Caco-2 (cell line): ENCODE data around the gene ADNP. TPM values are rescaled to one million over a fixed set of nuclear protein-coding genes. Genes with fewer than 3 reads are reported as not detected.

ENCODE experiments used
- BruUV-seq: library from RNA; stranded (reverse); fragments of 400-500 nt; replicated peaks from 2 replicates; lab custom pipeline; 2021; lab: Mats Ljungman, UMichigan
- CTCF ChIA-PET: fragments of 300-600 bp; sonication (Branson Sonifier 250); formaldehyde crosslinking; loops from one replicate; lab custom pipeline; 2022; ENCODE audit warnings: antibody characterized with exemption; lab: Charles Lee
- POLR2A ChIA-PET: fragments of 300-600 bp; sonication (Branson Sonifier 250); formaldehyde crosslinking; loops from one replicate; lab custom pipeline; 2022; ENCODE audit warnings: antibody characterized with exemption; lab: Charles Lee
- DNase-seq, 2 experiments: peaks; one replicate each; pipeline versions ENCODE4 v3.0.0 to v3.0.0-alpha.2; 2020 to 2022
- H3K27me3 ChIP-seq: replicated peaks from 2 replicates; pipeline ENCODE4 v1.6.0; 2011; ENCODE audit warnings: low read length; ENCODE audit not compliant: control insufficient read depth, insufficient read depth
- H3K36me3 ChIP-seq: 2 replicates; pipeline ENCODE4 v1.5.1; 2011; ENCODE audit warnings: low read length; ENCODE audit not compliant: control insufficient read depth, insufficient read depth
- H3K4me1 ChIP-seq: fragments of 250-450 bp; sonication (Bioruptor Pico); 2 replicates; pipeline ENCODE4 v1.5.1; 2020; ENCODE audit warnings: mild to moderate bottlenecking
- H3K4me3 ChIP-seq: 2 replicates; pipeline ENCODE4 v1.5.1; 2011; ENCODE audit warnings: low read depth, mild to moderate bottlenecking, control low read depth, low read length
- H3K9me3 ChIP-seq: fragments of 250-450 bp; sonication (Bioruptor Pico); 2 replicates; pipeline ENCODE4 v1.5.1; 2020; ENCODE audit warnings: mild to moderate bottlenecking, moderate library complexity
- H3K27ac Mint-ChIP-seq: one replicate; pipeline ENCODE4 v1.8.0; 2022; ENCODE audit warnings: mixed read lengths; ENCODE audit not compliant: unreplicated experiment
- H3K27me3 Mint-ChIP-seq: one replicate; pipeline ENCODE4 v1.8.0; 2022; ENCODE audit warnings: mixed read lengths; ENCODE audit not compliant: insufficient read depth, unreplicated experiment
- H3K36me3 Mint-ChIP-seq: one replicate; pipeline ENCODE4 v1.8.0; 2022; ENCODE audit warnings: mild to moderate bottlenecking, mixed read lengths; ENCODE audit not compliant: insufficient read depth, unreplicated experiment
- H3K4me1 Mint-ChIP-seq: one replicate; pipeline ENCODE4 v1.8.0; 2022; ENCODE audit warnings: low read depth, mixed read lengths; ENCODE audit not compliant: unreplicated experiment
- H3K4me3 Mint-ChIP-seq: one replicate; pipeline ENCODE4 v1.8.0; 2022; ENCODE audit warnings: mild to moderate bottlenecking, moderate library complexity, mixed read lengths; ENCODE audit not compliant: unreplicated experiment
- H3K9me3 Mint-ChIP-seq: one replicate; pipeline ENCODE4 v1.8.0; 2022; ENCODE audit warnings: mixed read lengths; ENCODE audit not compliant: unreplicated experiment
- intact Hi-C: fragments of 100-400 bp; cut with micrococcal nuclease; formaldehyde crosslinking; loops from one replicate; pipeline ENCODE4 v1.10.0; 2022; ENCODE audit not compliant: unreplicated experiment
- total RNA-seq: library from RNA; stranded (reverse); gene quantifications from 2 replicates; pipeline ENCODE4 v1.2.3, GENCODE V29; 2022
- TF ChIP-seq, protein P1 (sequence below), 2 experiments: fragments of 200-600 bp in 1 of 2; IDR thresholded peaks; 1 replicate in 1 of 2; 2 replicates in 1 of 2; pipeline versions ENCODE4 v1.5.1 to v1.8.0; 2011 to 2022; ENCODE audit warnings: antibody characterized with exemption in 1 of 2, control low read depth in 1 of 2, inconsistent platforms in 1 of 2, low read depth in 1 of 2, low read length in 1 of 2, mild to moderate bottlenecking in 1 of 2, moderate library complexity in 1 of 2; ENCODE audit not compliant: insufficient read depth in 1 of 2, severe bottlenecking in 1 of 2, unreplicated experiment in 1 of 2

Gene ADNP
- total RNA-seq, 1 experiment from 2014 or later = 154 TPM

DNA sequence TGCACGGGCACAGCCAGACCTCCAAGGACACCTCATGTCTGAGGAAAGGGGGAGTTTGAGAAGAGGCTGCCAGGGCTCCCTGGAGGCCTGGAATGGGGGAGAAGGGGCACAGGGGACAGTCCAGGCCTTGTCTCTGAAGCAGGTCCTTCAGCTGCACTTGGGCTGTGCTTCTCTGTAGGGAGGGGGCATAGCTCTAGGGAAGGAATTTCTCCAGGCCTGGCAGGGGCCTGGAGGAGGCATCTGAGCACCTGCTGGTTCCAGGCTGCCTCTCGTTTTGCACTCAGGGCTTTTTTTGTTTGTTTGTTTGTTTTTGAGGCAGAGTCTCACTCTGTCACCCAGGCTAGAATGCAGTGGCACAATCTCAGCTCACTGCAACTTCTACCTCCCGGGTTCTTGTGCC is 68.7 kb downstream of the ADNP start:
- Mint-ChIP-seq H3K4me3 (no peak overlapping the region), H3K27ac (no peak overlapping the region), H3K27me3 (no peaks in the 10 kb centered on the region), H3K36me3 (peaks cover 6% of the 10 kb centered on the region), H3K9me3 (no peaks in the 10 kb centered on the region), H3K4me1 (no peaks in the 10 kb centered on the region)
- intact Hi-C loops = no loop called here
- CTCF ChIA-PET = interaction anchor here (0.7 kb wide), 2 partner anchors 237 to 285 kb away, joined by 4 to 7 read pairs; no protein-coding TSS in a partner anchor
- no peaks in the 10 kb centered on the region for H3K9me3 ChIP-seq
- no peaks in the 10 kb centered on the region for H3K27me3 ChIP-seq
- H3K4me1 ChIP-seq = no peaks in the 10 kb centered on the region
- TF ChIP-seq, protein P1, sequence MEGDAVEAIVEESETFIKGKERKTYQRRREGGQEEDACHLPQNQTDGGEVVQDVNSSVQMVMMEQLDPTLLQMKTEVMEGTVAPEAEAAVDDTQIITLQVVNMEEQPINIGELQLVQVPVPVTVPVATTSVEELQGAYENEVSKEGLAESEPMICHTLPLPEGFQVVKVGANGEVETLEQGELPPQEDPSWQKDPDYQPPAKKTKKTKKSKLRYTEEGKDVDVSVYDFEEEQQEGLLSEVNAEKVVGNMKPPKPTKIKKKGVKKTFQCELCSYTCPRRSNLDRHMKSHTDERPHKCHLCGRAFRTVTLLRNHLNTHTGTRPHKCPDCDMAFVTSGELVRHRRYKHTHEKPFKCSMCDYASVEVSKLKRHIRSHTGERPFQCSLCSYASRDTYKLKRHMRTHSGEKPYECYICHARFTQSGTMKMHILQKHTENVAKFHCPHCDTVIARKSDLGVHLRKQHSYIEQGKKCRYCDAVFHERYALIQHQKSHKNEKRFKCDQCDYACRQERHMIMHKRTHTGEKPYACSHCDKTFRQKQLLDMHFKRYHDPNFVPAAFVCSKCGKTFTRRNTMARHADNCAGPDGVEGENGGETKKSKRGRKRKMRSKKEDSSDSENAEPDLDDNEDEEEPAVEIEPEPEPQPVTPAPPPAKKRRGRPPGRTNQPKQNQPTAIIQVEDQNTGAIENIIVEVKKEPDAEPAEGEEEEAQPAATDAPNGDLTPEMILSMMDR (IDR thresholded peaks at IDR 0.05; ENCODE audit: insufficient read depth in 1 of 2, low read depth in 1 of 2, low read length in 1 of 2, severe bottlenecking in 1 of 2, unreplicated experiment in 1 of 2) = no peak
- no peak overlapping the region for H3K4me3 ChIP-seq
- POLR2A ChIA-PET = no interaction called here
- no peaks in the 10 kb centered on the region for H3K36me3 ChIP-seq
- BruUV-seq = no TSS peak
- no peak for DNase-seq

DNA sequence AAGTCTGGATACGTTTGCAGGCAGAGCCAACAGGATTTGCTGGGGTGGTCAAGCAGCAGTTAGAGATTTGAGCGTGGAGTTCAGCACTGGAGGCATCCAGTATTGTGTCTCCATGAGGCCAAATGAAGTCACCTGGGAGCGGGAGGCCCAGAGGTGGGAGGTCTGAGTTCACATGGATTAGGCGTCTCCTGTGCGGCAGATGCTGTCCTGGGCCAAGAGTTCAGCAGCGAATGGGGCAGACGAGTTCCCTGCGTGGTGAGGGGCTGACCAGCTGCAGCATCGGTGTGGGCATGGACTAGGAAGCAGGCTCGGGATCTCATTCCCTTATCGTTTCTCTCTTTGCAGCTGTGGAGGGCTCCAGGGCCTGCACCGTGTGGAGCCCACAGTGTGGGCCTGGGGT is 70.2 kb downstream of the ADNP start:
- no peak overlapping the region for H3K4me3 ChIP-seq
- TF ChIP-seq, protein P1 (IDR thresholded peaks at IDR 0.05; ENCODE audit: insufficient read depth in 1 of 2, low read depth in 1 of 2, low read length in 1 of 2, severe bottlenecking in 1 of 2, unreplicated experiment in 1 of 2) = no peak
- no peak for DNase-seq
- intact Hi-C loops = no loop called here
- BruUV-seq = no TSS peak
- peaks cover 6% of the 10 kb centered on the region for H3K4me1 Mint-ChIP-seq
- H3K36me3 ChIP-seq = no peaks in the 10 kb centered on the region
- H3K9me3 Mint-ChIP-seq = no peaks in the 10 kb centered on the region
- no peak overlapping the region for H3K27ac Mint-ChIP-seq
- peaks cover 7% of the 10 kb centered on the region for H3K4me1 ChIP-seq
- ChIA-PET POLR2A (no interaction called here), CTCF (no interaction called here)
- H3K27me3 ChIP-seq = no peaks in the 10 kb centered on the region
- H3K27me3 Mint-ChIP-seq = no peaks in the 10 kb centered on the region
- no peak overlapping the region for H3K4me3 Mint-ChIP-seq
- no peaks in the 10 kb centered on the region for H3K9me3 ChIP-seq
- peaks cover 6% of the 10 kb centered on the region for H3K36me3 Mint-ChIP-seq

DNA sequence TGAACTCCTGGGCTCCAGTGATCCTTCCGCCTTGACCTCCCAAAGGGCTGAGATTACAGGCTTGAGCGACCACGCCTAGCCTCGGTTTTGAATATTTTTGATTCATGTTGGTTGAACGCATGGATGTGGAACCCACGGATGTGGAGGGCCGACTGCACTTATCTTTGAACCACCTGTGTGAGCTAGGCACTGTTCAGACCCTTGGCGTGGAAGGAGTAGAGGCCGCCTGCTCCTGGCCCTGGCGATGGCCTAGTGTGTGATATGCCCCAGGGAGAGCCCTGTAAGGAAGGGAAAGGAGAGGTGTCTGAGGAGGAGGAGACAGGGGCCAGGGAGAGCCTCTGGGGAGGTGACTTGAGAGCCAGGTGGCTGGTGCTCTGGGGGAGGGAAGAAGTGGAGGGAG is 72.1 kb downstream of the ADNP start:
- H3K9me3 ChIP-seq = no peaks in the 10 kb centered on the region

More for the DNA sequence above, 72.1 kb downstream of the ADNP start:
- ChIA-PET CTCF (interaction anchor here (0.6 to 0.8 kb wide), 2 partner anchors 70 to 110 kb away, joined by 3 to 7 read pairs; no protein-coding TSS in a partner anchor), POLR2A (no interaction called here)
- TF ChIP-seq, protein P1 (IDR thresholded peaks at IDR 0.05; ENCODE audit: insufficient read depth in 1 of 2, low read depth in 1 of 2, low read length in 1 of 2, severe bottlenecking in 1 of 2, unreplicated experiment in 1 of 2) = no peak
- no TSS peak for BruUV-seq
- Mint-ChIP-seq H3K27me3 (no peaks in the 10 kb centered on the region), H3K4me1 (peaks cover 18% of the 10 kb centered on the region), H3K9me3 (no peaks in the 10 kb centered on the region), H3K27ac (no peak overlapping the region), H3K4me3 (no peak overlapping the region), H3K36me3 (no peaks in the 10 kb centered on the region)
- Histone ChIP-seq H3K27me3 (no peaks in the 10 kb centered on the region), H3K36me3 (no peaks in the 10 kb centered on the region), H3K4me1 (peaks cover 17% of the 10 kb centered on the region), H3K4me3 (no peak overlapping the region)
- intact Hi-C loops = loop anchor here (5.0 kb wide), 1 partner anchor 67 kb away; no protein-coding TSS in a partner anchor
- no peak for DNase-seq
